ENCODE measurements around the gene DNMT3B.

- TF ChIP-seq CTCF (IDR thresholded peaks at IDR 0.05; ENCODE audit: low read depth, low read length) = no peak
- no peak for TF ChIP-seq MYC (IDR thresholded peaks at IDR 0.05; ENCODE audit: low read depth, low read length)
- no peak for TF ChIP-seq POLR2A (IDR thresholded peaks at IDR 0.05; ENCODE audit: extremely low read depth, insufficient read length)
Measured at GRCh38 chr20:32820698-32821377, 58.7 kb downstream of the DNMT3B start.
